GM21447 (cell line): ENCODE data around the gene ISOC2.

Source experiments
- ATAC-seq: cut with Tn5 transposase; IDR thresholded peaks from one replicate; pipeline ENCODE4 v1.9.1; 2021; ENCODE audit not compliant: unreplicated experiment

Gene ISOC2

DNA sequence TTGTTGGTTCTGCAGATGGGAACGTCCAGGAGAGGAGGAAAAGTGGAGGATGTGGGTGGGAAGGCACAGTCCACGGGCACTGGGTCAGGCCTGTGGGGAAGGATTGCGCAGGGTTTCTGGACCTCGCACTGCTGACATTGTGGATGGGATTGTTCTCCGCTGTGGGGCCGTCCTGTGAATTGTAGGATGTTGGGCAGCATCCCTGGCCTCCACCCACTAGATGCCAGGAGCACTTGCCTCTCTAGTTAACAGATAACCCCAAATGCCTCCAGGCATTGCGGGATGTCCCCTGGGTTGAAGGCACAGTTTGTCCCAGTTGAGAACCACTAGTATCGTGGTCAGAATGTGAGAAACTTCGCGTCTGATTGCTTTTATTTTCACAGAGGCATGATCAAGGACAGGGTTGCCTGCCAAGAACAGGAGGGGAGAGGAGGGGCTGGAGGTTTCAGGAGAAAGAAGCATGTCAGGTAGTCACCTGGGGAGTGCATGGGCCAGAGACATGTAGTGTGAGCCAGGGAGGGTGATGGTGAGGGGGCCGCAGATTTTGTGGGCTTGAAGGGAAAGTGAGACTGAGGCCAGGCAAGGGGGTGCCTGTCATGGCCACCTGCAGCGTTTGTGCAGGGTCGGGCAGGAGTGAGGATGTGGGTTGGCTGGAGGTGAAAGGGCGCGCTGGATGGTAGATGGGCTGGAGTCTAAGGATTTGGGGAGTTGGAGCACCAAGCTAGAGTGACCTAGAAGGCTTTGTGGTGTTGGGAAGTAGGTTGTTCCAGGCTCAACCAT is 18.2 kb upstream of the ISOC2 start:
- ATAC-seq, result no peak

- ATAC-seq, result no peak
Observed at GRCh38 chr19:55479045-55479444, 17.6 kb upstream of the ISOC2 start.

GRCh38 chr19:55478364-55478763 is 16.9 kb upstream of the ISOC2 start:
- ATAC-seq, result no peak

GRCh38 chr19:55477905-55478304 is 16.5 kb upstream of the ISOC2 start:
- no peak for ATAC-seq

GRCh38 chr19:55476100-55476775 is 14.8 kb upstream of the ISOC2 start, which contains the start of gene ZNF628:
TSS of gene ZNF628 (plus strand) at chr19:55476617. CDS start at chr19:55479911, 3,294 bp downstream.
- ATAC-seq, result peak; percentile 77

- no peak for ATAC-seq
Observed at GRCh38 chr19:55474269-55475265, 13.1 kb upstream of the ISOC2 start.

GRCh38 chr19:55473225-55474012 is 12.0 kb upstream of the ISOC2 start:
- ATAC-seq, result no peak

DNA sequence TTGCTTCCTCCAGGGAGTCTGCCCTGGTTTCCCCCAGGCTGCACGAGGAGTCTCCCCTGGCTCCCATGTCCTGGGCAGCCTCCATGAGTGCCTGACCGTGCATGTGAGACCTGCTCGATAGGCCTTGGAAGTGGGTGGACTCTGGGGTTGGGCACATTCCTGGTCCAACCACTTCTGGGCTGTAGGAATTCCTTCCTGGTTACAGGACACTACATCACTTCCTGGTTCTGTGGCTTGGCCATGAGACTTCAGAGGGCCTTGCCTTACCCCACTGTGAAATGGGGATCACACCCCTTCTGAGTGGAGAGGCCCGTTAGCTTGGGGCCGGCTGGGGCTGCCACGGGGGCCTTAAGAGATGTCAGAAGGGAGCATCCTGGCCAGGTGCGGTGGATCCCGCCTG is 11.0 kb upstream of the ISOC2 start:
- ATAC-seq, result no peak

DNA sequence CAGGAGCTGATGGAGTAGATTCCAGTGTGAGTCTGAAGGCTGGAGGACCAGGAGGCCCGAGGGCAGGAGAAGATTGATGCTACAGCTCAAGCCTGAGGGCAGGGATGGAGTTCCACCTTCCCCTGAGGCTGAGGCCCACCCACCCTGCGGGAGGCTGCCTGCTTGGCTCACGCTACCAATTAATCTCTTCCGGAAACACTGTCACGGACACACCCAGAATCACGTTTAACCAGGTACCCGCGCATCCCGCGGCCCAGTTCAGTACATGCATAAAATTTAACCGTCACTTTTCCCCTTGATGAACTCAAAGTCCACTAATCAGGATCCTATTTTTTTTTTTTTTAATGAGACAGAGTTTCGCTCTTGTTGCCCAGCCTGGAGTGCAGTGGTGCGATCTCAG is 9.8 kb upstream of the ISOC2 start:
- ATAC-seq, result no peak

DNA sequence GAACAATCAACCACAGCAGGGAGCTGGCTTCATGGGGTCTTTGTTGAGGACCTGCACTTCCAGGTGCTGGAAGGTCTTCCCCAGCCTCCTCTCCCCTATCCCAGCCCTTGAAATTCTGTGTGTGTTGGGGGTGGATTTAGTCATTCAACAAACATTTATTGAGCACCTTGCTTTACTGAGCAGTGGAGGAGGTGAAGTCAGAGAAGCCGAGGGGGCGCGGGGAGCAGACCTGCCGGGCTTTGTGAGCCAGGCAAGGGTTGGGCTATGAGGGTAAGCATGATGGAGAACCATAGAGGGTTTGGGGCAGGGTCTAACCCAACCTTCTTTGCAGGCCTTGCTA is 6.6 kb upstream of the ISOC2 start:
- no peak for ATAC-seq

GRCh38 chr19:55467236-55468053 is 6.0 kb upstream of the ISOC2 start:
- no peak for ATAC-seq

DNA sequence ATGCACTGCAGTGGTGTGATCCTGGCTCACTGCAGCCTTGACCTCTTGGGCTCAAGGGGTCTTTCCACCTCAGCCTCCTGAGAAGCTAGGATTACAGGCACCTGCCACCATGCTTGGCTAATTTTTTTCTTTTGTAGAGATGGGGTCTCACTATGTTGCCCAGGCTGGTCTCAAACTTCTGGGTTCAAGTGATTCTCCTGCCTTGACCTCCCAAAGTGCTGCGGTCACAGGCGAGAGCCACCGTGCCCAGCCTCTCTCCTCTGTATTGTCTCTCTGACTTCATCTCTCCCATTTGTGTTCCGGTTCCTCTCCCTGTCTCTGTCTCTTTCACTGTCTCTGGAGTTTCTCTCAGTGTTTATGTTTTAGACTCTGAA is 4.8 kb upstream of the ISOC2 start:
- ATAC-seq, result no peak

GRCh38 chr19:55465460-55466240 is 4.2 kb upstream of the ISOC2 start:
- ATAC-seq, result no peak

DNA sequence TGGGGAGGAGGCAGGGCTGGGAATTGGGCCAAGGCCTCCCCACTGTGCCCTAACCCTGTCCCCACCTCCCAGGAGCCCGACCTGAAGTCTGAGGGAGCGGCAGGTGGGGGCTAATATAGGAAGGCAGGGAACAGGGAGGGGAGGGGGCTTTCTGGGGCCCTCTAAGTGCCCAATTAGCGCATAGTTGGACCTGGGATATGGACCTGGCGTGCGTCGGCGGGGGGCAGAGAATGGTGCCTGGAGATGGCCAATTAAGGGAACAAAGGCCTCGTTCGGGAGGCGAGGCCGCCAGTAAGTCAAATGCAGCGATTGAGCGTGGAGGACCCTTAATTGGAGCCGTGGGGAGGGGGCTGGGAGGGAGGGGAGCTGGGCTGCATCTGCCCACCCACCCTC is 3.2 kb upstream of the ISOC2 start, which contains the start of gene C19orf85:
TSS of gene C19orf85 (minus strand) at position 90 of the 393 bp plus-strand sequence. CDS start 197 bp downstream, outside the sequence.
- no peak for ATAC-seq

DNA sequence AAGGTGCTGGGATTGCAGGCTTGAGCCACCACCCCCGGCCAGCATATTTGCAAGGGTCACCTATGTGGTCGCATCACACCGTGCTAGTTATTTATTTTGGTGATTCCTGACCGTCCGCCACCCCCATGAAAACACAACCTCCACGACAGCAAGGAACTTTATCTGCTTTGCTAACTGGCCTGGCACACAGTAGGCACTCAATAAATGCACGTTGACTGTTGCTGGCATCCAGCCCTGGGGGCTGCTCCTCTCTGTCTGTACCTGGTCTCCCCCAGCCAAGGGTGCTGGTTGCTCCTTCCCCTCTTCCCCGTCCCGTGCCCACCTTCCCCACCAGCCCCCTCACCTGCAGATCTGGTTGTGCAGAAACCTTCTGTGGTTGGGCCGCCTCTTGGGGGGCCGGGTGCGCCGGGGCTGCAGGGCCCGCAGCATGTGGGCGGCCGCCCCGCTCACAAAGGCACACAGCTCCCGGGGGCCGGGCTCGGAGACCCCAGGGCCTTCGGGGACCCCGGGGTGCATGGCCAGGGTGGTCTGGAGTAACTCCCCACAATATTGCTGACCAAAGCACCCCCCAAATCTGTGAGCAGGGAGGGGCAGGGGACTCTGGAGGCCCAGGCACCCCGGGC is 2.7 kb upstream of the ISOC2 start:
- ATAC-seq, result no peak

GRCh38 chr19:55463583-55464031 is 2.2 kb upstream of the ISOC2 start:
- no peak for ATAC-seq

- ATAC-seq, result no peak
Observed at GRCh38 chr19:55462722-55463121, 1.3 kb upstream of the ISOC2 start.

- ATAC-seq, result no peak
Observed at GRCh38 chr19:55461974-55462626, 658 bp upstream of the ISOC2 start.
